ENCODE measurements around the gene CYP2A7.

DNA sequence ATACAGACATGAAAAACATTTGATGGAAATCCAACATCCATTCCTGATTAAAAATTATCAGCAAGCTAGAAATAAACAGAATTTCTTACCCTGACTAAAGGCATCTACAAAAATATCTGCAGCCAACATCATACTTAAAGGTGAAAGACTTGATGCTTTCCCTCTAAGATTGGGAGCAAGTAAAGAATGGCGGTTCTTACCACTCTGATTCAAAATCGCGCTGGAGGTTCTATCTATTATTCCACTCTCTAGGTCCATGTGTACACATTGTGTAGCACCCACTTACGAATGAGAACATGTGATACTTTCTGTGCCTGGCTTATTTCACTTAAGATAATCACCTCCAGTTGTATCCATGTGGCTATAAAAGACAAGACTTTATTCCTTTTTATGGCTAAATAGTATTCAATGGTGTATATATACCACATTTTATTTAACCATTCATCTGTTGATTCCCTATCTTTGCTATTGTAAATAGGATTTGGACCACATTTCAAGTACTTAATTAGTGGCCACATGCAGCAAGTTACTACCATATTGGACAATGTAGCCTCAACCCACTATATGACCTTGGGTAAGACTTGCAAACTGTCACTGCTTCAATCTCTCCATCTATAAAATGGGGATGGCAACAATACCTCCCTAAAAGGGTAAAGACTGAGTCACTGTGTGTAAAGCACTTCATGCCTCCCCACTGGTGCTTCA lies 38.4 kb upstream of the CYP2A7 start:
- TF ChIP-seq, protein P1, sequence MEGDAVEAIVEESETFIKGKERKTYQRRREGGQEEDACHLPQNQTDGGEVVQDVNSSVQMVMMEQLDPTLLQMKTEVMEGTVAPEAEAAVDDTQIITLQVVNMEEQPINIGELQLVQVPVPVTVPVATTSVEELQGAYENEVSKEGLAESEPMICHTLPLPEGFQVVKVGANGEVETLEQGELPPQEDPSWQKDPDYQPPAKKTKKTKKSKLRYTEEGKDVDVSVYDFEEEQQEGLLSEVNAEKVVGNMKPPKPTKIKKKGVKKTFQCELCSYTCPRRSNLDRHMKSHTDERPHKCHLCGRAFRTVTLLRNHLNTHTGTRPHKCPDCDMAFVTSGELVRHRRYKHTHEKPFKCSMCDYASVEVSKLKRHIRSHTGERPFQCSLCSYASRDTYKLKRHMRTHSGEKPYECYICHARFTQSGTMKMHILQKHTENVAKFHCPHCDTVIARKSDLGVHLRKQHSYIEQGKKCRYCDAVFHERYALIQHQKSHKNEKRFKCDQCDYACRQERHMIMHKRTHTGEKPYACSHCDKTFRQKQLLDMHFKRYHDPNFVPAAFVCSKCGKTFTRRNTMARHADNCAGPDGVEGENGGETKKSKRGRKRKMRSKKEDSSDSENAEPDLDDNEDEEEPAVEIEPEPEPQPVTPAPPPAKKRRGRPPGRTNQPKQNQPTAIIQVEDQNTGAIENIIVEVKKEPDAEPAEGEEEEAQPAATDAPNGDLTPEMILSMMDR (IDR thresholded peaks at IDR 0.05): no peak
- no peak for TF ChIP-seq POLR2A (IDR thresholded peaks at IDR 0.05)
